ELF-1 (cell line): ENCODE data around the gene FCHSD2.

ENCODE experiments used
- DNase-seq: peaks from one replicate; pipeline ENCODE4 v3.0.0-alpha.2; 2016; ENCODE audit warnings: low read depth, low spot score

FCHSD2 gene

DNA sequence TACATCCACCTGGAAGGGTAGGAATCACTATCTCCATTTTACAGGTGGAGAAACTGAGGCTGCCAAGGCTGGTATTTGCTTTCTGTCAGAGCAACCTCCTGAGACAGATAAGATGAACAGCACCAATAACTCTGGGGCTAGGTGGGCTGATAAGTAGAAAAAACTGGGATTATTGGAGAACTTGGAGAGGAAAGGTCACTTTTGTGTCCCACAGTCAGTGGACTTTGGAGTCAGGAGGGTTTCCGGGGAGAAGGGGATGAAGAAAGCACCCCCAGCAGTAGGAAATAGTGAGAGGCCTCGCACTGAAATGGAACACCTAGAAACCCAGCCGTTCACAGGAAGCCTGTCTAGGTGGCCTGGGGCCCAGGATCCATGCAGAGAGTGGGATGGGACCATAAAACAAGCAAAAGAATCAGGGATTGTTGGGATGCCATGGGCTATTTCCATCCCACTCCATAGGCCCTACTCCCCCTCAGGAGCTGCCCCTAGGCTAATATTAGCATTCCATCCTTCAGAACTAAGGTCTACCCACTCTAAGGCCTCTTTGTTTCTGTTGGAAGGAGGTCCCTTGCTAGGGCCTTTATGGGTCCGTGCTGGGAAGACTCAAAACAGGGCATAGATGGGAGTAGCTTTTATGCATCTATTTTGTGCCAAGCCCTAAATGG is 31.0 kb upstream of the FCHSD2 start:
- DNase-seq: peak; percentile 53

GRCh38 chr11:73171436-73172161 is 29.5 kb upstream of the FCHSD2 start:
- no peak for DNase-seq

DNA sequence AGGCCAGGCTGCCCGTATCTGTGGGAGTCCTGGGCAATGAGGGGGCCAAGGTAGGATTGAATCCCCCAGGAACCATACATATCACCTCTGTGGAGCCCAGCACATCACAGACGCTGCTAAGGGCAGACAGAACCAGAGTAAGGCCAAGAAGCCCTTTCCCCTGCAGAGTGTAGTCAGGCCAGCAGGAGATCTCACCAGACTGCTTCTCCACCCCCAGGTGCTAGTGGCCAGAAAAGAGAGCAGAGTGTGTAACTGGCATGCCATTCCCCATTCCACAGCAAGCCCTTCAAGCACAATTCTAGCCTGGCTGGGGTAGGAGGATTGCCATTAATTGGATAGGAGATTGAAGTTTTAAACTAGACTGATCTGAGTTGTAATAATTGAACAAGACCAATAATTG is 28.0 kb upstream of the FCHSD2 start:
- peak; percentile 60 for DNase-seq

- peak; percentile 51 for DNase-seq
Observed at GRCh38 chr11:73168925-73169579, 26.9 kb upstream of the FCHSD2 start.

DNA sequence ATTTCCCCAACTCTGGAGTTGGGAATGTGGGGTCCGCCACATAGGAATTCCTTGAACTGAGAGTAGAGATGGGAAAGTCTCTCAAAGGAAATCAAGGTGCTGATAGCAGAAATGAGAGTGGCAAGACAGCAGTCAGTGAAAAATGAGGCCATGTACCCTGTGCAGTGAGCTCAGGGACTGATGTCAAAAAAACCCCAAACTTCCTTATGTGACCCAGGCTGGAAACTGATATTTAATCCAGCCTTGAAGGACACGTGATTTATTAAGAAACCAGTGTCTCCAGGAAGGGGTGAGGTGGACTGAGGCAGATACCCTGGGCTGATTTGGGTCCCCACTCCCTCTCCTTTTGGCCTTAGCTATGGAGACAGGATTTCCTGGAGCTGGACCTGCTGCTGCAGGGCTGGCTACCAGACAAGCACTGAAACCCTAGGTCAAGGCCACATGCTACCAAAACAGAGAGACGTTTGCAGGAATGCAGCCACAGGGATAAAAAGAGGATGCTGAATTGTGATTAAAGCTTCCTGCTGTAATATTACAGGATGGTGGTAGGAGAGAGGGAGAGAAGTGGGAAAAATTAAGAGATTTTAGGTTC is 25.3 kb upstream of the FCHSD2 start:
- no peak for DNase-seq

- DNase-seq: no peak
Observed at GRCh38 chr11:73164803-73165540, 22.9 kb upstream of the FCHSD2 start.

- no peak for DNase-seq
Observed at GRCh38 chr11:73163638-73164174, 21.6 kb upstream of the FCHSD2 start.

- no peak for DNase-seq
Observed at GRCh38 chr11:73162196-73162740, 20.1 kb upstream of the FCHSD2 start.

- no peak for DNase-seq
Observed at GRCh38 chr11:73160005-73160760, 18.1 kb upstream of the FCHSD2 start.

DNA sequence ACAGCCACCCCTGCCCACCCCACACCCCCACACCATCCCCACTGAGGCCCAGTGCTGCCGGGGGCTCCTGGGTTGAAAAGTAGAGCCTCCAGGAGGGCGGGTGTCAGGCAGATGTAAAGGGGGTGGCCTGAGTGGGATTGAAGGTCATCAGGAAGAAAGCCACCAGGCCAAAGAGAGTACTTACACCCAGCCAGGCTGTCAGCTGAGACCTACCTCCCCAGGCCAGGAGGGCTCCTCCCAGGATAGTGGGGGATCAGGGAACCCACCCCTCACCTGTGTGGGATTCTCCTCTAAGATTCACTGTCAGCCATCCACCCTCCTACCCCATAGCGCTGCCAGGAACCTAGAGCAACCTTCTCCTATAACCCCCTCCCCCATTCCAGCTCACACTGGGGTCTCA is 17.2 kb upstream of the FCHSD2 start:
- DNase-seq: no peak

DNA sequence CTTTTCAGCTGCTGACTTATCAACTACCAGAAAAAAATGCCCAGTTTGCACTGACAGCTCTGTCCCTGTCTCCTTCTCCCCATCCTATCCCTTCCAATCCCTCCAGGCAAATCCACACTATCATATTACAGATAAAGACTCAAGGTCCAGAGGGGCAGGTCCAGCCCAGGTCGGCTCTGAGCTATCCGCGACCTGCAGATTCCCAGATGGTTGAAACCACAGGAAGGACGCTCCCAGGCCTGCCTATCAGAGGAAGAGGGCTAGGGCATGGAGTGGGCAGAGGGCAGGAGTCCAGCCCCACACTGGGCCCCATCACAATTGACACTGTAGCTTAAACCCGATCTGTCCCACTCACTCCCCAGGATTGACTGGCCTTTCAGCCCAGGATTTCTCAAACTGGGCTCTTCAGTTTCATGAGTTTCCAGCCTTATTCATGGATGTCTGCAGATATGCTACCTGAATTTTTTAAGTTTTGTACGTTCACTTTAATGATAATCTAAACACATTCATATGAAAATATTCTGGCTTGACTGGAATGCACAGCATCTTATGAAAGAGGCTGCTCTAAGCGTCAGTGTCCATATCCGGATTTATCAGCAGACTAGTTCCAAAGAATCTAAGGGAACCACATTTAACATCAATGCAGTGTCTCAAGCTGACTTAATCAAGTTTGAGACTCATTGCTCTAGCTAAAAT is 16.4 kb upstream of the FCHSD2 start:
- no peak for DNase-seq

- peak; percentile 64 for DNase-seq
Observed at GRCh38 chr11:73157101-73158010, 15.2 kb upstream of the FCHSD2 start.

- DNase-seq: no peak
Observed at GRCh38 chr11:73156686-73157085, 14.6 kb upstream of the FCHSD2 start.

DNA sequence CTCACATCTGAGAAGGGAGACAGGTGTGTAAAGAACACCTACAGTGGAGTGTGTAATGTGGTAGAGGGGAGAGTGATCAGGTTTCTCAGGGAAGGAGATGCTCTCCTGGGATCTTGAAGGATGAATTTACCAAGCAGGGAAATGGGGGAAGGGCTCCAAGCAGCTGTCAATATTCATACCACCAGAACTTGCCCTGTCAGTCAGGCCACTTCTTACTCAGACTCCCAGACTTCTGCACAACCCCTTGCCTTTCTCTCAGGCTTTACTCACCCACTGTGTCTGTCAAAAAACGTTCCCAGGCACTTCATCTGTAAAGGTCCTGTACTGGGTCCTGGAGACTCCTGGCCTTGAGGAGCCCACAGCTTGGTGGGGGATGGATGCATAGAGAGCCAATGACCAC is 14.0 kb upstream of the FCHSD2 start:
- DNase-seq: no peak

- DNase-seq: no peak
Observed at GRCh38 chr11:73155102-73155501, 13.0 kb upstream of the FCHSD2 start.

DNA sequence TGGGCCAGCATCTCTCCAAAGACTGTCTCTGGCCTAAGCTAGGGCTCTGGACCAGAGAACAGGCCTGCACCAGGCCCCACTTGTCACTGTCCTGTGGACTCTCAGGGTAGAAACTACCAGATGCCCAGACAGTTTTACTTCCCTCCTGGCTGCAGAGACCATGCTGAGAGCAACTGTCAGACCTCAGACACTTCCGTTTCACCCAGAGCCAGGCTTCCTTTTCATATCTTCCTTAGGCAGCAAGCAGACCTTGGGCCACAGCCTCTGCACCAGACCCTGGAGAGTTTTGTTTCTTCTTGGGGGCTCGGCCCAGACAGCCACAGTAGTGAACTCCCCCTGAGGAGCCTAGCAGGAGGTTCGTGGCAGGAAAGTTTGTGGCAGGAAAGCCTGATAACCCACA is 12.1 kb upstream of the FCHSD2 start:
- DNase-seq: no peak

DNA sequence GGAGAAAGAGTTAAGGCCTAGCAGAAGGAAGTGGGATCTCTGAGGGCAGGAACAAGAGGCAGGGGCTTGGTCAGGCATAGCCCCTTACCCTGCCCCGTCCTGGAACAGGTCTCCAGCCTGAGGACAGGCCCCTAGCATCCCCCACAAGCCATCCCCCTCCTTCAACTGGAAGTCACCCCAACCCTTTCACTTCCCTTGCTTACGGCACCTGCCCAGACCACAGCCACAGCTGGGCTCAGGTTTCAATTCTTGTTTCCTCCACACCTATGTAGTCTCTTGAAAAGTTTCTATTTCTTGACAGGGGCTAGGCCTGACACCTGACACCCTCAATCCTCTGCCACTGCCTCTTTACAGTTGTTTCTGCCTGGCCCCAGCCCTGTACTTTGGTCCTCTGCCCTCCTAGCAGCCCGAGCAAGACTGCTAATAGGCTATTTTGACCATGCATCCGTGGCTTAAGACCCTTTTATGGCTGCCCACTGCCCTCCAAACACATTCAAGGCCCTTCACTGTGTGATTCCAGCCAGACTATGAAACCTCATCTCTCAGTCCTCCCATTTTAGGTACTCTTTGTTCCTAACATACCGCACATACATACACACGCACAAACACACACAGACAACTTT is 10.9 kb upstream of the FCHSD2 start:
- DNase-seq: peak; percentile 21

- DNase-seq: no peak
Observed at GRCh38 chr11:73152086-73152853, 10.2 kb upstream of the FCHSD2 start.
